Measurements from ENCODE around the gene PDS5B.

The PDS5B gene

GRCh38 chr13:32588736-32589135 lies 2.5 kb downstream of the PDS5B start:
- no peak for ATAC-seq

GRCh38 chr13:32589471-32589870 lies 3.2 kb downstream of the PDS5B start:
- no peak for ATAC-seq

GRCh38 chr13:32590266-32590665 lies 4.0 kb downstream of the PDS5B start:
- ATAC-seq: no peak

GRCh38 chr13:32592082-32592481 lies 5.8 kb downstream of the PDS5B start:
- no peak for ATAC-seq

- no peak for ATAC-seq
Measured at GRCh38 chr13:32594157-32594738, 8.0 kb downstream of the PDS5B start.

- ATAC-seq: no peak
Measured at GRCh38 chr13:32595306-32595705, 9.1 kb downstream of the PDS5B start.

GRCh38 chr13:32600890-32601289 lies 14.6 kb downstream of the PDS5B start:
- ATAC-seq: no peak

GRCh38 chr13:32609428-32609827 lies 23.2 kb downstream of the PDS5B start:
- no peak for ATAC-seq

GRCh38 chr13:32610538-32610937 lies 24.3 kb downstream of the PDS5B start:
- no peak for ATAC-seq

GRCh38 chr13:32610977-32611376 lies 24.7 kb downstream of the PDS5B start:
- ATAC-seq: no peak

GRCh38 chr13:32616883-32617511 lies 30.7 kb downstream of the PDS5B start:
- no peak for ATAC-seq

- peak; percentile 72 to 94 for ATAC-seq
Measured at GRCh38 chr13:32622827-32623226, 36.6 kb downstream of the PDS5B start.

- no peak for ATAC-seq
Measured at GRCh38 chr13:32624441-32624840, 38.2 kb downstream of the PDS5B start.

- no peak for ATAC-seq
Measured at GRCh38 chr13:32627793-32628192, 41.5 kb downstream of the PDS5B start.

- no peak for ATAC-seq
Measured at GRCh38 chr13:32629313-32629712, 43.1 kb downstream of the PDS5B start.

- no peak for ATAC-seq
Measured at GRCh38 chr13:32629866-32630265, 43.6 kb downstream of the PDS5B start.

GRCh38 chr13:32632343-32632909 lies 46.2 kb downstream of the PDS5B start:
- no peak for ATAC-seq

- no peak for ATAC-seq
Measured at GRCh38 chr13:32636711-32637110, 50.5 kb downstream of the PDS5B start.

- ATAC-seq: no peak
Measured at GRCh38 chr13:32638739-32639138, 52.5 kb downstream of the PDS5B start.

- peak; percentile 65 to 76 for ATAC-seq
Measured at GRCh38 chr13:32639502-32640105, 53.4 kb downstream of the PDS5B start.

GRCh38 chr13:32642316-32642715 lies 56.1 kb downstream of the PDS5B start:
- ATAC-seq: peak; percentile 58 to 62

- no peak for ATAC-seq
Measured at GRCh38 chr13:32642858-32643257, 56.6 kb downstream of the PDS5B start.

GRCh38 chr13:32645854-32646253 lies 59.6 kb downstream of the PDS5B start:
- ATAC-seq: peak; percentile 30 to 58

GRCh38 chr13:32647926-32648325 lies 61.7 kb downstream of the PDS5B start:
- no peak for ATAC-seq

All from activated CD4-positive, CD25-positive, alpha-beta regulatory T cell treated with anti-CD3 and anti-CD28 coated beads, Interleukin-2, amount 50 U/mL, for 24 hours (primary cell).